Calu3 (cell line): ENCODE measurements around the gene MRTFA. TPM values are rescaled to one million over a fixed set of nuclear protein-coding genes. Genes with fewer than 3 reads are reported as not detected.
"Not testable (repeated sequence)": the region's sequence is repeated elsewhere in the genome, so short reads cannot be mapped to it uniquely, and the experiment has no call there.

ENCODE experiments used
- BruUV-seq: library from RNA; stranded (reverse); fragments of 400-500 nt; replicated peaks from 2 replicates; lab custom pipeline; 2021; lab: Mats Ljungman, UMichigan
- CTCF ChIA-PET: fragments of 300-600 bp; sonication (Branson Sonifier 250); formaldehyde crosslinking; loops from one replicate; lab custom pipeline; 2022; ENCODE audit warnings: antibody characterized with exemption; lab: Charles Lee
- DNase-seq: peaks from one replicate; pipeline ENCODE4 v3.0.0; 2022
- H3K27ac Mint-ChIP-seq: one replicate; pipeline ENCODE4 v1.8.0; 2022; ENCODE audit warnings: mixed read lengths; ENCODE audit not compliant: unreplicated experiment
- H3K27me3 Mint-ChIP-seq: one replicate; pipeline ENCODE4 v1.8.0; 2022; ENCODE audit warnings: mixed read lengths; ENCODE audit not compliant: unreplicated experiment
- H3K36me3 Mint-ChIP-seq: one replicate; pipeline ENCODE4 v1.8.0; 2022; ENCODE audit warnings: mild to moderate bottlenecking, moderate library complexity, mixed read lengths; ENCODE audit not compliant: insufficient read depth, unreplicated experiment
- H3K4me1 Mint-ChIP-seq: one replicate; pipeline ENCODE4 v1.8.0; 2022; ENCODE audit warnings: mild to moderate bottlenecking, low read depth, mixed read lengths; ENCODE audit not compliant: unreplicated experiment
- H3K4me3 Mint-ChIP-seq: one replicate; pipeline ENCODE4 v1.8.0; 2022; ENCODE audit warnings: mild to moderate bottlenecking, low read depth, moderate library complexity, mixed read lengths; ENCODE audit not compliant: unreplicated experiment
- H3K9me3 Mint-ChIP-seq: one replicate; pipeline ENCODE4 v1.8.0; 2022; ENCODE audit warnings: low read depth, mixed read lengths; ENCODE audit not compliant: unreplicated experiment
- CTCF ChIP-seq: fragments of 200-600 bp; IDR thresholded peaks from one replicate; pipeline ENCODE4 v1.8.0; 2022; ENCODE audit warnings: antibody characterized with exemption; ENCODE audit not compliant: unreplicated experiment
- intact Hi-C: fragments of 100-400 bp; cut with micrococcal nuclease; formaldehyde crosslinking; loops from one replicate; pipeline ENCODE4 v1.10.0; 2022; ENCODE audit not compliant: unreplicated experiment
- total RNA-seq: library from RNA; stranded (reverse); gene quantifications from 2 replicates; pipeline ENCODE4 v1.2.3, GENCODE V29; 2022

MRTFA gene
- total RNA-seq, 1 experiment from 2014 or later = 54.1 TPM

GRCh38 chr22:40627612-40628011 lies 8.9 kb downstream of the MRTFA start:
- peaks cover 2% of the 10 kb centered on the region for H3K9me3 Mint-ChIP-seq
- TF ChIP-seq CTCF = no peak
- H3K27ac Mint-ChIP-seq = no peak overlapping the region
- no peak for DNase-seq
- no TSS peak for BruUV-seq
- CTCF ChIA-PET = interaction anchor here (0.6 to 0.9 kb wide), 3 partner anchors 45 to 1070 kb away, joined by 3 to 5 read pairs (median 3); no protein-coding TSS in a partner anchor
- no peaks in the 10 kb centered on the region for H3K27me3 Mint-ChIP-seq
- H3K4me1 Mint-ChIP-seq = peaks cover 34% of the 10 kb centered on the region
- no peak overlapping the region for H3K4me3 Mint-ChIP-seq
- H3K36me3 Mint-ChIP-seq = no peaks in the 10 kb centered on the region
- intact Hi-C loops = no loop called here

GRCh38 chr22:40626851-40627250 lies 9.7 kb downstream of the MRTFA start:
- CTCF ChIA-PET = interaction anchor here (0.9 kb wide), 1 partner anchor 44 kb away, joined by 3 read pairs; no protein-coding TSS in a partner anchor
- H3K4me1 Mint-ChIP-seq = peaks cover 31% of the 10 kb centered on the region
- intact Hi-C loops = no loop called here
- no peaks in the 10 kb centered on the region for H3K27me3 Mint-ChIP-seq
- no peak overlapping the region for H3K27ac Mint-ChIP-seq
- H3K9me3 Mint-ChIP-seq = peaks cover 6% of the 10 kb centered on the region
- no peak overlapping the region for H3K4me3 Mint-ChIP-seq
- no TSS peak for BruUV-seq
- H3K36me3 Mint-ChIP-seq = no peaks in the 10 kb centered on the region
- DNase-seq = no peak
- TF ChIP-seq CTCF = no peak

- DNase-seq, BruUV-seq, intact Hi-C loops, H3K4me3 Mint-ChIP-seq, H3K27me3 Mint-ChIP-seq, CTCF ChIA-PET, H3K27ac Mint-ChIP-seq, H3K36me3 Mint-ChIP-seq: not testable (repeated sequence)
- H3K4me1 Mint-ChIP-seq = peaks cover 26% of the 10 kb centered on the region
- H3K9me3 Mint-ChIP-seq = peaks cover 12% of the 10 kb centered on the region
Measured at GRCh38 chr22:40625794-40626193, 10.7 kb downstream of the MRTFA start.

GRCh38 chr22:40625281-40625680 lies 11.2 kb downstream of the MRTFA start:
- H3K27ac Mint-ChIP-seq, H3K36me3 Mint-ChIP-seq, CTCF ChIA-PET, intact Hi-C loops, H3K27me3 Mint-ChIP-seq, BruUV-seq, H3K4me3 Mint-ChIP-seq, DNase-seq: not testable (repeated sequence)
- peaks cover 16% of the 10 kb centered on the region for H3K9me3 Mint-ChIP-seq
- H3K4me1 Mint-ChIP-seq = peaks cover 26% of the 10 kb centered on the region

- no peak overlapping the region for H3K27ac Mint-ChIP-seq
- intact Hi-C loops = no loop called here
Measured at GRCh38 chr22:40624770-40625169, 11.7 kb downstream of the MRTFA start.

More at GRCh38 chr22:40624770-40625169, 11.7 kb downstream of the MRTFA start:
- no TSS peak for BruUV-seq
- DNase-seq = no peak
- Mint-ChIP-seq H3K4me1 (peaks cover 26% of the 10 kb centered on the region), H3K9me3 (peaks cover 16% of the 10 kb centered on the region), H3K36me3 (peaks cover 4% of the 10 kb centered on the region), H3K4me3 (no peak overlapping the region), H3K27me3 (no peaks in the 10 kb centered on the region)
- CTCF ChIA-PET = interaction anchor here (0.7 kb wide), 2 partner anchors 56 to 1611 kb away, joined by 4 read pairs; partner anchors contain the start of gene APOBEC3C
- TF ChIP-seq CTCF = no peak
